Mesangial cell (primary cell): ENCODE measurements around the gene USP13. TPM values are rescaled to one million over a fixed set of nuclear protein-coding genes. Genes with fewer than 3 reads are reported as not detected.

Experiments used
- total RNA-seq: library from RNA; depleted of rRNA; stranded (reverse); fragments of >200 nt; gene quantifications from 2 replicates; pipeline ENCODE4 v1.2.3, GENCODE V29; 2015

Gene USP13, protein sequence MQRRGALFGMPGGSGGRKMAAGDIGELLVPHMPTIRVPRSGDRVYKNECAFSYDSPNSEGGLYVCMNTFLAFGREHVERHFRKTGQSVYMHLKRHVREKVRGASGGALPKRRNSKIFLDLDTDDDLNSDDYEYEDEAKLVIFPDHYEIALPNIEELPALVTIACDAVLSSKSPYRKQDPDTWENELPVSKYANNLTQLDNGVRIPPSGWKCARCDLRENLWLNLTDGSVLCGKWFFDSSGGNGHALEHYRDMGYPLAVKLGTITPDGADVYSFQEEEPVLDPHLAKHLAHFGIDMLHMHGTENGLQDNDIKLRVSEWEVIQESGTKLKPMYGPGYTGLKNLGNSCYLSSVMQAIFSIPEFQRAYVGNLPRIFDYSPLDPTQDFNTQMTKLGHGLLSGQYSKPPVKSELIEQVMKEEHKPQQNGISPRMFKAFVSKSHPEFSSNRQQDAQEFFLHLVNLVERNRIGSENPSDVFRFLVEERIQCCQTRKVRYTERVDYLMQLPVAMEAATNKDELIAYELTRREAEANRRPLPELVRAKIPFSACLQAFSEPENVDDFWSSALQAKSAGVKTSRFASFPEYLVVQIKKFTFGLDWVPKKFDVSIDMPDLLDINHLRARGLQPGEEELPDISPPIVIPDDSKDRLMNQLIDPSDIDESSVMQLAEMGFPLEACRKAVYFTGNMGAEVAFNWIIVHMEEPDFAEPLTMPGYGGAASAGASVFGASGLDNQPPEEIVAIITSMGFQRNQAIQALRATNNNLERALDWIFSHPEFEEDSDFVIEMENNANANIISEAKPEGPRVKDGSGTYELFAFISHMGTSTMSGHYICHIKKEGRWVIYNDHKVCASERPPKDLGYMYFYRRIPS
- 6.5 and 13.0 TPM in 2 replicates for total RNA-seq

GRCh38 chr3:179652447-179653095 is at the start of gene USP13:
TSS of gene USP13 (plus strand) at chr3:179653040. CDS start at chr3:179653226, 186 bp downstream.

GRCh38 chr3:179604321-179605078 is 48.3 kb upstream of the USP13 start, which contains the start of the genes MRPL47 and NDUFB5:
TSS of gene MRPL47 (minus strand) at chr3:179604638. CDS start at chr3:179604624, 14 bp downstream.
TSS of gene NDUFB5 (plus strand) at chr3:179604794. CDS start at chr3:179604816, 22 bp downstream.

Other genes starting within 250 kb of the USP13 start
- gene GNB4, start 201.6 kb upstream of the USP13 start, total RNA-seq, result 23.5 and 38.5 TPM in 2 replicates
- gene ACTL6A, start 90.1 kb upstream of the USP13 start, total RNA-seq, result 25.4 and 59.0 TPM in 2 replicates
- gene MRPL47, start 48.4 kb upstream of the USP13 start, total RNA-seq, result 22.2 and 34.7 TPM in 2 replicates
- 48.0 and 54.3 TPM in 2 replicates for gene NDUFB5, start 48.2 kb upstream of the USP13 start, total RNA-seq